HG03045 (cell line): ENCODE data around the gene SPTB.
A peak's percentile ranks its signal among the peaks of the same experiment; 100 is the strongest.
"Not testable (repeated sequence)": the region's sequence is repeated elsewhere in the genome, so short reads cannot be mapped to it uniquely, and the experiment has no call there.

ENCODE experiments used
- ATAC-seq: cut with Tn5 transposase; IDR thresholded peaks from one replicate; pipeline ENCODE4 v1.9.1; 2021; ENCODE audit warnings: mild to moderate bottlenecking, moderate library complexity; ENCODE audit not compliant: unreplicated experiment

SPTB gene

DNA sequence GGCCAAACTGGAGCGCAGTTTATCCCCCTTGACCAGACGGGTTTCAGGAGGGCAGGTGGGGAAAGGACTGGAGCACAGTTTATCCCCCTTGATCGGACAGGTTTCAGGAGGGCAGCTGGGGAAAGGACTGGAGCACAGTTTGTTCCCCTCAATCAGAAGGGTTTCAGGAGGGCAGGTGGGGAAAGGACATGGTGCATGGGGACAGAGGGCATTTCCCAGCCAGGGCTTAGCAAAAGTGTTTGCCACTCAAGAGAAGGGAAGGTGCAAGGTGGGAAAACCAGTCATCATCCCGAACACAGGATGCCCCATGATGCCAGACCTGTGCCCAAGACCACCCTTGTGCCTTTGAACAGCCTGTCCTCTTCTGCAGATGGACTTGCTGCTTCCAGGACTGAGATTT, 54.7 kb downstream of the SPTB start:
- no peak for ATAC-seq

DNA sequence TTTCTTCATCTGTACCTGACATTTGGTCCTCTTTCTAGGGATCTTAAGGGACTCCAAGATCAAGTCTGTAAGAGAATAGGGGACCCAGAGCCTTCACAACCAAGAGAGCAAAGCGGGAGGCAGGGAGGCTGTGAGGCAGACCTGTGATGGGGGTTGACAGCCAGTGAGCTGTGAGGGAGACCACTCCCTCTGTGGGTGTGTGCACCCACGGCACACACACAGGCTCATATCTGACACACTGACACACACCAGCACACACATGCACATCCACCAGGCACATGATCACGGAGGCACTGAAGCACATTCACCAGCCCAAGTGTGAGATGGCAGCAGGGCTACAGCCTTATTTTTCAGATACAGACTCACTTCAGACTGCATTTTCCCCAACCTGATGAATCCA, 55.2 kb downstream of the SPTB start:
- ATAC-seq: no peak

DNA sequence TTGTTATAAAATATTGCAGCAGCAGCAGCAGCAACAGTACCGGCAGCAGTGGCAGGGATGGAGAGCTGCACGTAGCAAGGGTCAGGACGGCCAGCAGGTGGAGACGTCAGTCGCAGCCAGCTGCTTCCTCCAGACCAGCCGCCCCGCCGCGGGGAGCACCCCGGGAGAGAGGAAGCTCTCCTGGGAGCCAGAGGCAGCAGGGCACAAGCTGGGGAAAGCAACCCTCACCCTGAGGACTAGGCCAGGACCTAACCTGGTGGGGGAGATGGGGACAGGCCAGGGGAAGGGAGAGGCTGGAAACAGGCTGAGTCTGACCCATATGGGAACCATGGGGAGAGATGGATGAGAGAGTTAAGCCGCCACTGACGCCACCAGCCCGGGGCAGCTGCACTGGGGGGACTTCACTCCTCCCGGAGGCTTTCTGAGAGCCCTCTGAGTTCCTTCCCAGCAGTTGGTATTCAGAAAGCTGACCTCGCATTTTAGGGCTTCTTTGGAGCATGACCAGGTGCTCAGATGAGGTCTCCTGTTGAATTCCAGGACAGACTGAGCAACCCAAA, 56.3 kb downstream of the SPTB start:
- ATAC-seq: peak; percentile 50

DNA sequence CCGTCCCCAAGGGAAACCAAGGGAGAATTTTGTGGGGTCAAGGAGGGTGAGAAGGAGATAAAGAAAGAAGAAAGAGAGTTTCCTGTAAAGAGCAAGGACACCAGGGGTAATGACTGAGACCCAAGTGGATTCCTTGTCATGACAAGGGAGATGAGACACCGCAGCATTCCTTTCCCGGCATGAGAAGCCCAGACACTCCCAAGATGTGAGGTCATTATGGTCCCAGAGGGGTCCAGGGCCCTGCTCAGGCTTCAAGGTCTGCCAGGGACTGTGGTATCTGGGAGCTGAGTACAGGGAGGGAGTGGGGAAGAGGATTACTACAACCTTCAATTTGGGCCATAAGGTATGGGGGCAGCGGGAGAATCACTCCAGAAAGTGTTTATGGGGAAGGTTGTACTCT, 58.1 kb downstream of the SPTB start:
- ATAC-seq: no peak

DNA sequence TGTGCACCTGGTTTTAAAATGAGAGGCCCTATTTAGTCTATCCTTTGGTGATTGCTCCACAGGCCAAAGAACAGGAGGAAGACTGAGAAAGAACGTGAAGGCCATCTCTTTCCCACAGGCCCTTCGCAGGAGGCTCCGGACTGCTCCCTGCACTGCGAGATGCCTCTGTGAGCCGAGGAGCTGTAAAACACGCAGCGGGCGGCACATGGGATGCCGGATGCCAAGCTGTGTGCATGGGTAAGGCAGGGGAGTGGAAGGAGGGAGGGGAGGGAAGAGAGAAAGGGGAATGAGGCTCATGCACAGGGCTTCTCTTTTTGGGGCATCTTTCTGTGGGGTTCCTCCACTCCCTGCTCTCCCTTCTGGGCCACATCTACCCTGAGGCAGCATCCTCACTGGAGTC, 61.6 kb downstream of the SPTB start:
- no peak for ATAC-seq

DNA sequence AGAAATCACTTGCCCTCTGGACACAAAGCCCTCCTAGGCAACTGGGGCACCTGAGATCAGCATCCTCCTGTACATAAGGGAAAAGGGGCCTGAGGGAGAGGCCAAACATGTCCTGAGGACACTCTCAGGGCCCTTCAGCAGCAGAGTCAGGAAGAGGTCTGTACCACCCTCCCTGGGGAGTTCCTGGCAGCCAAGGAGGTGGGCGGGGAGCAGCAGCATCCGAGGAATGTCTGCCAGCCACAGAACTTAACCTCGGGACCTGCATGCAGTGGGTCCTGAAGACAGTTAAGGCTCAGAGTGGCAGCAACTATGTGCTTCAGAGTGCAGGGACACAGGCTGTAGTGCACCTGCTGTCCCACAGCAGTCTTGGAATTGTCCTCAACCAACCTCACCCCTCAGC, 62.1 kb downstream of the SPTB start:
- no peak for ATAC-seq

DNA sequence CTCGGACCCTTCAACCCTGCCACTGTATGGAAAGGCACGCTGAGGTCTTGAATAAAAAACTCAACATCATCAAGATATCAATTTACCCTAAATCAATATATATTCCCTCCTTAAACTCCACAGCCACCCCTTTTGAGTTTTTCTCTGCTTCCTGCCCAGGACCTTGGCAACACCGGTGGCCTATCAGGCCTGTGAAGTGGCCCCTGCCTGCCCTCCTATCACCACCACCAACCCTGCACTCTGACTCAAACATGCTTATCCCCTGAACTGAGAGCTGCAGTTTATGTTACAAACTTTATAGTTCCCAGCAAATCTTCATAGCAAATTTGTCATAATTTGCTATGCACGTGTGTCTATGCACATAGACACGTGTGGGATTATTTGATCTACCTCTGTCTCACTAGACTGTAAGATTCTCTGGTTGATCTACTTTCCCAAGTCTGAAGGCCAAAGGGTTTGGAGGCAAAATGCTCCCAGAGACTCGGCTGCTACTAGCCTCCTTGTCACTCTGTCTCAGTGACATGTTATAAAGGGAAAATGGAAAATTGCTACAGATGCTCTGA, 63.4 kb downstream of the SPTB start:
- no peak for ATAC-seq

DNA sequence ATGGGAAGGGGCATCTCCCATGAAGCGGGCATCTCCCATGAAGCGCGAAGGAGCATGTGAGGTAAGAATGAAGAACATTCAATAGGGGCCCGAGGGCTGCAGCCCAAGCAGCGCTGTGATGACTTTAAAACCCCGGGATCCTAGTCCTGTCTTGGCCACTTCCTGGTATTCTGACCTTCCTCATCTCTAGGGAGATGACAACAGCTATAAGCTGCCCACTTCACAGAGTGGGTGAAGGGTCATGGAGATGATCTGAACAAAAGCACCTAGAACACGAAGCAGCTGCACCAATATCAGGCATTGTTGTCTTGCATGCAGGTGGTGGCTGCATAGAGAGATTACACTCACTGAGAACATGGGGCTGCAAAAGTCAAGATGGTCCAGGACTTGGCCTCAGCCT, 64.5 kb downstream of the SPTB start:
- ATAC-seq: no peak

DNA sequence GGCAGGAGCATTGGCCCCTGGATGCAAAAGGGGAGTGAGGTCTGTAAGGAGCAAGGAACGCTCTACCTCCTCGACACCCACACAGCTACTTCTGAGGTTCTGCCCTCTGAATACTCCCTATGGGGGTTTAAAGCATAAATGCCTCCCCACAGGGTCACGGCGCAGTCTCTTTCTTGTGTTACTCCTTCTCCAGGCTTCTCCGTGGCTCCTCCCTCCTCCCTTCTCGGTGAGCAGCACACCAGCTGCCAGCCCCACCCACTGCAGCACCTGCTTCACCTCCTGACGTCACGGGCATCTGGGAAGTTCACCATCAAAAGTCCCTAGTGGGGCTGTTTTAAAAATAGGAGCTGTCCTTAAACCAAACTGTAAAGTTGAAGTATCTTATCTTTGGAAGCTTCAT, 67.3 kb downstream of the SPTB start:
- no peak for ATAC-seq

DNA sequence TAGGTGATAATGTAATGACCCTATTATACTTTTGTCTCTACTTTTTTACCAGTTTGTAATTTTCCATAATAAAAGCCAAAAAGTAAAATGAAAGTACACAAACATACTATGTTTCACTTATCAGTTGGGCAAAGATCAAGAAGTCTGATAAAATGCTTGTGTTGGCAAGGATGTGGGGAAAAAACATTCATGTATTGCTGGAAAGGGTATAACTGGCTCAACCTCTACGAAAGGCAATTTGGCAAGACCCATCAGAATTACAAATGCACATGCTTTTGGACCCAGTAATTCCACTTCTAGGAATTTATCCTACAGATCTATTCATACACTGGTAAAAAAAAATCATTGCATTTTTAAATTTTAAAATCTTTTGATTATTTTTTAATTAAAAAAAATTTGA, 68.0 kb downstream of the SPTB start:
- ATAC-seq: no peak

DNA sequence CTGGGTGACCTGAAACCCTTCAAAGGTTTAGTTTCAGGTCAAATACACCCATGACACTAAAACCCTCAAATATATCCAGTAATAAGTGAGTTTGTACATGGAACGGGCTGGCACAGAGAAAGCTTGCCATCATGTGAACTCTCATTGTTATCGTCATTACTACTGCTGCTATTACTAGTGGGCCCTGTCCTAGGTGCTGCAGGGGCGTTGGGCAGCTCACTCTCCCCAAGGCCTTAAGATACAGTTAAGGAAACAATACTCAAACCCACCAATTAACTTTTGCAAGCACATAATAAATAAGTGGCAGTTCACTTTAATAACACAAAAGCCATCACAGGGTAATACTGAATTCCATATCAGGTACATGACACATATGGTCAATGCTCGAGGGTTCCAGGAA, 71.3 kb downstream of the SPTB start:
- ATAC-seq: no peak

DNA sequence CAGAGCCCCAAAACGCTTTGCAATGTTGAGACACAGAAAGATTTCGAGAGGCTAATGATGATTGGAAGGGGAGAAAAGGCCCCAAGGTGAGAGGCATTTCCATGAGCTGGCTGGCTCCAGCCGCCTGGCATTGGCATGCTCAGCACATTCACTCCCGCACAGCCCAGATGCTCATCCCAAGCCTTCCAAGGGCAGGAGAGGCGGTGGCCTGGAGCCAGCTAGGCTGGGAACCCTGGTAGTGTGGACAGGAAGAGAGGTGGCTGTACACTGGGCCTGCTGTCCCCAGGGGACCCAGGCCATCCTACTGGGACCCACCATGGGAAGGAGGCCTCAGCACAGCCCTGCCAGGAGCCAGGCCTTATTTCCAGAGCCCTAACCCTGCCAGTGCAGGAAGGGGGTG, 72.2 kb downstream of the SPTB start:
- ATAC-seq: no peak

DNA sequence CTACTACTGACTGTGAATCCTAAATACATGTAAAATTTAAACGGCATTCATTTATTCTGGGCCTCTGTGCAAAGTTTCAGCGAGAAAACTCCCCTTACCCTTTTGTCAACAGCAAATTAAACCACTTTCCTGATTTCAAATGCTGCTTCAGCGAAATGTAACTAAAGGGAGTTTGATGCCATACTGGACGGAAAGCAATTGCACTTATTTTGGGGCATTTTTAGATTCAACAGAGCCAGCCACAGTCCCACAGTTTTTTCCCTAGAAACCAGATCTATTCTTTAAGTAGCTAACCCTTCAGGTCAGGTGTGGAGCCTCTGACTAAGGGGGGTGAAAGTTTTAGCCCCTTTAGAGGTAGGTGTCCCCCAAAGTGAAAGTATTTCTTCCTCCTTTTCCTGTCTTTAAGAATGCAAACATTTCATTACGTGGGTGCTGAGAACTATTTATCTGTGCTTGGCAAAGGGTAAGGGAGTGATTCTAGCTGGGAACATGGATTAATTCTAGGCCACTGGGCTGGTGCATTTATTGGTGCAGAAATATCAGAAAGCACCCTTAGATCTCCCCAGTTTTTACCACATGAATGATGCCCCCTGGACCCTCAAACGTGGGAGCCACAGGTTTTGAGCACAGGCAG, 72.7 kb downstream of the SPTB start:
- ATAC-seq: no peak

DNA sequence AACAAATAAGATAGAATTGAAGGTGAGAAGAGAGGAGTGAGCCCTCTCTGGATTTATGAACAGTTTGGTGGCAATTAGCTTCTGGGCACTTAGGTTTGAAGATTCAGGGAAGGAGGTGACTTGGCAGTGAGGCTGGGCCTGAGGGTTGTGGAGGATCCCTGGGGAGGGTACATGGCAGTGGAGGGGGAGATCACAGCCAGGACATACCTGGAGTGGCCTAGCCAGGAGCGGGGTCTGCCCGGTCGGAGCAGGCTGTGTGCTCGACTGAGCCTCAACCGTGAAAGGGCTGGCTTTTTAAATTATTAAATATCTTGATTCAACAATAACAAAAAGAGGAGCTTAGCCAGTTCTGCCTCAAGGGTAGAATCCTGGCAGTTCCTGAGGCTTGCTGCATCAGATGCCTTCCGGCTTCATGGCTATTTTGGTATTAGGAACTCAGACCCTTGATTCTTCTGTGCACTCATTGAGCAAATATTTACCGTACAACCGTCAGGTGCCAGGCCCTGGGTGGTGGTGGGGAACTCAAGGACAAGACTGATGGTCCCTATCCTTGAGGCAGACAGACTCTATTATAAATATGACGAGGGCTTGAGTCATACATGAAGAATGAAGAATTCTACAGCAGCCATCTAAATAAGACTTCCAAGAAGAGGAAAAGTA, 73.4 kb downstream of the SPTB start:
- ATAC-seq: no peak

DNA sequence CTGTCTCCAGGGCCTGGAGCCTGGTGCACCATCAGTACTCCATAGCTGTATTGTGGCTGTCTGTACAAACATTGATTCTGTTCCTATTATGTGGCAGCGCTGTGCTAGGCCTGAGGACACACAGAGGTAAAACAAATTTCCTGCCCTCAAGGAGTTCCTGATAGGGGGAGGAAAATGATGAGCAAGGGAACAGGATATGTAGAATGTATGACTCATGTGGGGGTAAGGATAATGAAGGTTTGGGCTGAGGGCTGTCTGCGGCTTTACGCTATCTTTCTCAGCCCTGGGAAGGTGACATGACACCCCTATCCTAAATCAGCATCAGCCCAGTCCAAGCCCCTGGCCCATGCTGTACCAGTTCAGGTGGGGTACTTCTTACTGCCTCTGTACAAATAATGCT, 74.1 kb downstream of the SPTB start:
- not testable (repeated sequence) for ATAC-seq

DNA sequence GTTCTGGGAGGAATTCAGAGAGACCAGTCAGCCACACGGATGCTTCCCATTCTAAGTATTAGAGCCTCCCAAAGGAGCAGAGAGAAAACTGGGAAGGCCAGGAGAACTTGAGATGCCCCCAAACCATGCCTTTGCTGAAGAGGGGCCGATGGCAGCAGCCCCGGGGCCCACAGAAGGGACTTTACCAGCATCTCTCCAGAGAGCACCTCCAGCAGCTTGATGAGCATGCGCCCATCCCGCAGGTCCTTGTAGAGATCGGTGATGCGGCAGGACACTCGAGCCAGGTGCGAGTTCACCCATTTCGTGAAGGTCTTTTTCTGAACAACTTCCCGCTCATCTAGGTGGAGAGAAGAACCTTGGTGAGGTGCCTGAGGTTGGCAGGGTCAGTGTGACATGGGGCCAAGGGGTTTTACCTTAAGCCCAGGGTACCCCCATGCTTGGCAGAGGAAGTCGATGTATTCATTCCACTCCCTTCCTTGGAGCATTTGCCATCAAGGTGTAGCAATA, 74.9 kb downstream of the SPTB start:
- ATAC-seq: no peak

DNA sequence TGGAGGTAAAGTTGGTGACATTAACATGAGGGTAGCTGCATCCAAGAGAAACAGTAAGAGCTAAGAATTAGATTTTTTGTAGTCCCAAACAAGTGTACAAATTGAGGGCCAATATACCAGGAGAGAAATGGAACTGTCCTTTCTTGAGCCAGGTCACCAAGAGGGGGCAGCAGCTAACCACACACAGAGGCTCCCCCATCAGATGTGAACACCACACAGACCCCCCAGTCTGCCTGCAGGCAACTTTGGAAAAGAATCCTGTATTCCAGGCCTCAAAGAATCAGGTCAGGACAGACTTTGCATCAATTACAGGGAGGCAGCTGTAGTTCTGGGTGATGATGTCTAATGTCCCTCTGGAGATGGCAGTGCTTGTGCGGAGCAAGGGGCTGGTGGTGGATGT, 77.9 kb downstream of the SPTB start:
- ATAC-seq: no peak

DNA sequence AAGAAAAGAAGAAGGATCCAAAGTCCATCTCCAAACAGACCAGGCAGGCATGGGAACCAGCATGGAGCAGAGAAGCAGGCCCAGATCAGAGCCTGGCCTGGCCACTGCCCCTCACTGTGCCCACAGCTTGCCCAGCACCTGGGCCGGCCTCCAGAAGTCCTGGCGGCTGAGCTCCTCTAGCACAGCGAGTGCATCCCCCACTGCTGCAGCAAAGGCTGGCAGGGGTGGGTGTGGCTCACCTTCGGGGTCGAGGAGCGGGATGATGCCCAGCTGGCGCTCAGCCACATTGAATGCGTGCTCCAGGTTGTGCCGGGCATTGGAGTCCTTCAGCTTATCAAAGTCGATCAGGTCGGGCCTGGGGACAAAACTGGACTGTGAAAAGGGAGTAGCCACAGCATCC, 78.7 kb downstream of the SPTB start:
- ATAC-seq: no peak

DNA sequence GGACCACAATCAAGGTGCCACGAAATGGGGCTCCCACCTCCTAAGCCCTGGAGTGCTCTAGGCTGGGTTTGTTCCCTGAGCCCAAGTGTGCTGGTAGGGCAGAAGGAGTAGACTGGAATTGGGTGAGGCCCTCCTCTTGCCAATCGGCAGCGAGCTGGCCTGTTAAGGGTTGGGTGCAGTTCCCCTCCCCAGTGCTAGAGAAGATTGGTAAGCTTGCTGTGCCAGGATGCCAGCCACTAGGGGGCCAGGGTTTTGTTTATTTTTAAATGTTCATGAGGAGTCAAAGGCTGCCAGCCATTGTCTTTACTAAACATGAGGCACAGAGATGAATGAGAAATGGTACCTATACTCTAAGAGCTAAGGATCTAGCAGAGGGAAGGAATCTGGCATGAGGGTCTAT, 79.7 kb downstream of the SPTB start:
- no peak for ATAC-seq

DNA sequence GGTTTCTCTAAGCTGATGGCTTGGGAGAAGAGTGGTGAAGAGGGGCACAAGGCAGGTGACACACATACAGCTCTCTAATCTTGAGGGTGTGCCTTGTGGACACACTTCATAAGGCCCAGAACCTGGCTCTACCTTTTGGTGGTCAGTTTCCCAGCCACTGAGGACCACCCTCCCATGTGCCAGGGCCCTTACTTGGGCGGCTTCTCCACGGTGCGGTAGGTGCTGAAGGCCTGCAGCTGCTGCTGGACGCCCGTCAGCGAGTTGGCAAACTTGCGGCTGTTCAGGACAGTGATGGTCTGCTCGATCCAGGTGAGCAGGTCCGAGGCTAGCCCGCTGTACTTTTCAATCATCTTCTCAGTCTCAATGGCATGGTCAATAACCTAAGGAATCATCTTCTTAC, 80.2 kb downstream of the SPTB start:
- no peak for ATAC-seq

DNA sequence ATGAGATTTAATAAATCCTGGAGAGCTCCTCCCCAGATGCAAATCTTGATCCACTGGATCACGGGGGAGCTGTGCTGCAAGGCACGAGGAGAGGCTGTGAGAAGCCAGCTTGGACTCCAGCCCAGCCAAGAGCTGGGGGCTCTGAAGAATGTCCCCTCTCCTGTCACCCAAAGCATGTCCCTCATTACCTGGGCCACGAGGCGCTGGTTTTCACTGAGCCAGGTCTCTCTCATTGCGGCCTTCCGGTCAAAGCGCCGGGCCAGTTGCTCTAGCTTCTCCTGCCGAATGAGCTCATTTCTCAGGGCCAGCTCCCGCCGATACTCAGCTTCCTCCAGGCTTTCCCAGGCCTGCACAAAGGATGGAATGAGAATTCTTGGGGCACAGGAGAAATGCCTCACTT, 83.3 kb downstream of the SPTB start:
- ATAC-seq: no peak

DNA sequence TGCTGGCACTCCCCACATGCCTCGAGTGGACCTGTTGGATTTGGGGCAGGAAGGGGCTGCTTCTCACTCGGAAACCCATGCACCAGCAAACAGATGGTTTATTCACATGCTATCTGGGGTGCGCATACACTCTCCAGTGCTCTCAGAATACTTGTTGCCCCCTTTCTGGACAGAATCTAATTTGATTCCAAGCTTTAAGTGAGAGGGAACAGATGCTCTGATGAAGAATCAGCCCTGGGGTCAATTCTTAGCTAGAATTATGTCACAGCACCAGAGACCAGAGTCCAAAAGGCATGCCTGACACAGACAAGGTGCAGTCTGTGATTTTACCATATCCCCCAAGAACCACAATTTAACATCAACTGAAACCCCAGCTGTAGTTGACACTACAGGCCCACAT, 83.8 kb downstream of the SPTB start:
- no peak for ATAC-seq
